ENCODE measurements around the gene OR1K1. TPM values are rescaled to one million over a fixed set of nuclear protein-coding genes. Genes with fewer than 3 reads are reported as not detected.
"Not testable (repeated sequence)": the region's sequence is repeated elsewhere in the genome, so short reads cannot be mapped to it uniquely, and the experiment has no call there.

The OR1K1 gene
- polyA plus RNA-seq, 1 experiment = not detected

GRCh38 chr9:122837266-122837850 is 37.4 kb downstream of the OR1K1 start:
- POLR2A ChIA-PET = interaction anchor here (1.1 kb wide), 1 partner anchor 9 kb away, joined by 4 read pairs; no protein-coding TSS in a partner anchor
- no peak for DNase-seq (ENCODE audit: low read depth, low spot score)
- CTCF ChIA-PET = no interaction called here

DNA sequence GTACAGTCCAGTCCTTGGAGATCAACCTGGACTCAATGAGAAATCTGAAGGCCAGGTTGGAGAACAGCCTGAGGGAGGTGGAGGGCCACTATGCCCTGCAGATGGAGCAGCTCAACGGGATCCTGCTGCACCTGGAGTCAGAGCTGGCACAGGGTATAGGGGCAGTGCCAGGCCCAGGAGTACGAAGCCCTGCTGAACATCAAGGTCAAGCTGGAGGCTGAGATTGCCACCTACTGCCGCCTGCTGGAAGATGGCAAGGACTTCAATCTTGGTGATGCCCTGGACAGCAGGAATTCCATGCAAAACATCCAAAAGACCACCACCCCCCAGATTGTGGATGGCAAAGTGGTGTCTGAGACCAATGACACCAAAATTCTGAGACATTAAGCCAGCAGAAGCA is 38.5 kb downstream of the OR1K1 start:
- TF ChIP-seq CTCF (IDR thresholded peaks at IDR 0.05; ENCODE audit: low read depth, low read length) = peak; percentile 7; the same call in 1 of the 2 replicates
- H3K27ac ChIP-seq (ENCODE audit: low read depth, low read length); H3K4me3 ChIP-seq (ENCODE audit: low read depth, low read length); H3K9me3 ChIP-seq (ENCODE audit: control insufficient read depth, insufficient read depth, low read length); DNase-seq (ENCODE audit: low read depth, low spot score); CTCF ChIA-PET; H3K27me3 ChIP-seq (ENCODE audit: control insufficient read depth, insufficient read depth, low read length): not testable (repeated sequence)
- POLR2A ChIA-PET = interaction anchor here (1.1 kb wide), 1 partner anchor 11 kb away, joined by 4 read pairs; no protein-coding TSS in a partner anchor

More at GRCh38 chr9:122837266-122837850, 37.4 kb downstream of the OR1K1 start:
- no peak for TF ChIP-seq CTCF (IDR thresholded peaks at IDR 0.05; ENCODE audit: low read depth, low read length)
- H3K27me3 ChIP-seq (ENCODE audit: control insufficient read depth, insufficient read depth, low read length) = peaks cover 10% of the 10 kb centered on the region
- H3K4me3 ChIP-seq (ENCODE audit: low read depth, low read length) = no peak overlapping the region
- no peaks in the 10 kb centered on the region; the same call in 1 of the 2 replicates for H3K9me3 ChIP-seq (ENCODE audit: control insufficient read depth, insufficient read depth, low read length)
- H3K27ac ChIP-seq (ENCODE audit: low read depth, low read length) = no peak overlapping the region

- CTCF ChIA-PET = no interaction called here
- DNase-seq (ENCODE audit: low read depth, low spot score) = no peak
- POLR2A ChIA-PET = no interaction called here
Observed at GRCh38 chr9:122841501-122841900, 41.6 kb downstream of the OR1K1 start.

DNA sequence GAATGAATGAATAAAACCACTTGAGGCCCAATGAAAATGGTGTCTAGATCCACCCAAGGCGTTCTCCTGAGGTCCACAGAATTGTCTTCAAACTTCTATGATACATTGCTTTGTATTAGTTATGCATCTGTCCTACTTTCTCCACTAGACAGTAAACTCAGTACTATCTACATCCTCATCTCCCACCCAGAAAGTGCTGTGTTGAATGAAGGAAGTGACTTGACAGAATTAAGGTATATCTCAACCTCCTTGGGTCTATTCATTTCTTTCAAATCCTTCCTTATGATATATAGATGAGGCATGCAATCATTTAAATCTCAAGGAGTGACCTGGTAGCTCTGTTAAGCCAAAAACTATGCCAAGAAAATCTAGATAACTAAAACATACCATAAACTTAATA is 44.2 kb downstream of the OR1K1 start:
- no peaks in the 10 kb centered on the region; the same call in 1 of the 2 replicates for H3K9me3 ChIP-seq (ENCODE audit: control insufficient read depth, insufficient read depth, low read length)
- H3K4me3 ChIP-seq (ENCODE audit: low read depth, low read length) = no peak overlapping the region
- ChIA-PET POLR2A (interaction anchor here (0.6 kb wide), 1 partner anchor 109 kb away, joined by 5 read pairs; no protein-coding TSS in a partner anchor), CTCF (no interaction called here)
- no peak for DNase-seq (ENCODE audit: low read depth, low spot score)
- peaks cover 3% of the 10 kb centered on the region for H3K27me3 ChIP-seq (ENCODE audit: control insufficient read depth, insufficient read depth, low read length)
- H3K27ac ChIP-seq (ENCODE audit: low read depth, low read length) = no peak overlapping the region
- TF ChIP-seq CTCF (IDR thresholded peaks at IDR 0.05; ENCODE audit: low read depth, low read length) = no peak

More at GRCh38 chr9:122841501-122841900, 41.6 kb downstream of the OR1K1 start:
- Histone ChIP-seq H3K27ac (ENCODE audit: low read depth, low read length) (no peak overlapping the region), H3K4me3 (ENCODE audit: low read depth, low read length) (no peak overlapping the region), H3K9me3 (ENCODE audit: control insufficient read depth, insufficient read depth, low read length) (no peaks in the 10 kb centered on the region; the same call in 1 of the 2 replicates), H3K27me3 (ENCODE audit: control insufficient read depth, insufficient read depth, low read length) (peaks cover 10% of the 10 kb centered on the region)
- no peak for TF ChIP-seq CTCF (IDR thresholded peaks at IDR 0.05; ENCODE audit: low read depth, low read length)

DNA sequence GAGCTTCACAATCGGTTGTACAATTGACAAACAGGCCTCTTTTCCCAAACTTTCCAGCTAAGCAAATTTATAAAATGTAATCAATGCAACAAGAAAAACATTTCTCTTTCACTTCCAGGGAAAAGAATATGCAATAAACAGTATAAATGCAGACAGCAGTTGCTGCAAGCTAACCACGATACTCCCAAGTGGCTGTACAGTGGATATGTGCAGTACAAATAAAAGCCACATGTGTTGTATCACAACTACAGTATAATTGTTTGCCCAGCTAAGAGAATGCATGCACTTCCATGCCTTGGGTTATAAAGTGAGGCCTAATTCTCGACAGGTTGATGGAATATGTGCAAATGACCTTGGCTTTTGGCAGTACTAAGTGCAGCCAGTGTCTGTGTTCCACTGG is 45.2 kb downstream of the OR1K1 start:
- ChIA-PET POLR2A (no interaction called here), CTCF (interaction anchor here (0.5 kb wide), 1 partner anchor 80 kb away, joined by 5 read pairs; no protein-coding TSS in a partner anchor)
- H3K9me3 ChIP-seq (ENCODE audit: control insufficient read depth, insufficient read depth, low read length) = no peaks in the 10 kb centered on the region
- no peaks in the 10 kb centered on the region for H3K27me3 ChIP-seq (ENCODE audit: control insufficient read depth, insufficient read depth, low read length)
- no peak overlapping the region for H3K4me3 ChIP-seq (ENCODE audit: low read depth, low read length)
- no peak for TF ChIP-seq CTCF (IDR thresholded peaks at IDR 0.05; ENCODE audit: low read depth, low read length)
- H3K27ac ChIP-seq (ENCODE audit: low read depth, low read length) = no peak overlapping the region
- DNase-seq (ENCODE audit: low read depth, low spot score) = no peak
